IMR-90 (cell line): ENCODE data around the gene PCED1A. TPM values are rescaled to one million over a fixed set of nuclear protein-coding genes. Genes with fewer than 3 reads are reported as not detected.
A peak's percentile ranks its signal among the peaks of the same experiment; 100 is the strongest.

Source experiments
- ATAC-seq: fragments of 200-7000 bp; cut with Tn5 transposase; 2 replicates; pipeline ENCODE4 v1.9.1; 2020; ENCODE audit warnings: low read depth, mild to moderate bottlenecking, moderate library complexity
- BruUV-seq: library from RNA; stranded (reverse); fragments of 400-500 nt; replicated peaks from 2 replicates; lab custom pipeline; 2021; lab: Mats Ljungman, UMichigan
- CTCF ChIA-PET: fragments of 300-600 bp; formaldehyde crosslinking; extraction: SDS; loops from one replicate; lab custom pipeline; 2021; ENCODE audit warnings: antibody characterized with exemption; lab: Yijun Ruan, JAX
- POLR2A ChIA-PET: fragments of 300-600 bp; sonication (Branson Sonifier 250); formaldehyde crosslinking; loops from one replicate; lab custom pipeline; 2022; ENCODE audit warnings: antibody characterized with exemption; ENCODE audit not compliant: unreplicated experiment; lab: Charles Lee
- DNase-seq: peaks from one replicate; pipeline ENCODE4 v3.0.0; 2013
- H2AFZ ChIP-seq: replicated peaks from 2 replicates; pipeline ENCODE3; 2013; ENCODE audit warnings: low read length, mild to moderate bottlenecking; ENCODE audit not compliant: poor library complexity
- H2AK5ac ChIP-seq: 2 replicates; pipeline ENCODE4 v1.6.1; 2013; ENCODE audit warnings: low read depth, low read length, inconsistent platforms
- H2AK9ac ChIP-seq: replicated peaks from 2 replicates; pipeline ENCODE3; 2013; ENCODE audit warnings: mild to moderate bottlenecking, low read depth, low read length, moderate library complexity; ENCODE audit not compliant: poor library complexity
- H2BK120ac ChIP-seq: 2 replicates; pipeline ENCODE4 v1.6.1; 2013; ENCODE audit warnings: low read depth, low read length, inconsistent platforms
- H2BK15ac ChIP-seq: 3 replicates; pipeline ENCODE4 v1.6.1; 2013; ENCODE audit warnings: low read depth, low read length, inconsistent platforms
- H2BK20ac ChIP-seq: 2 replicates; pipeline ENCODE4 v1.6.1; 2013; ENCODE audit warnings: low read depth, mild to moderate bottlenecking, inconsistent platforms, low read length, moderate library complexity
- H2BK5ac ChIP-seq: 2 replicates; pipeline ENCODE4 v1.6.1; 2013; ENCODE audit warnings: mild to moderate bottlenecking, low read depth, low read length, inconsistent platforms; ENCODE audit not compliant: poor library complexity, severe bottlenecking
- H3K14ac ChIP-seq: replicated peaks from 2 replicates; pipeline ENCODE4 v1.6.1; 2013; ENCODE audit warnings: low read depth, low read length, inconsistent platforms
- H3K18ac ChIP-seq: 2 replicates; pipeline ENCODE4 v1.6.1; 2013; ENCODE audit warnings: low read depth, low read length, control low read depth
- H3K23ac ChIP-seq: 2 replicates; pipeline ENCODE4 v1.6.1; 2013; ENCODE audit warnings: low read depth, low read length, inconsistent platforms
- H3K27ac ChIP-seq: 2 replicates; pipeline ENCODE4 v1.5.1; 2013; ENCODE audit warnings: mild to moderate bottlenecking, control low read depth, low read length; ENCODE audit not compliant: insufficient read depth
- H3K27me3 ChIP-seq: 2 replicates; pipeline ENCODE4 v1.6.1; 2013; ENCODE audit warnings: low read length; ENCODE audit not compliant: control insufficient read depth, insufficient read depth
- H3K36me3 ChIP-seq: 2 replicates; pipeline ENCODE4 v1.6.1; 2013; ENCODE audit warnings: low read length, mixed read lengths; ENCODE audit not compliant: control insufficient read depth, insufficient read depth
- H3K4ac ChIP-seq: 2 replicates; pipeline ENCODE4 v1.6.1; 2013; ENCODE audit warnings: low read depth, low read length, inconsistent platforms
- H3K4me1 ChIP-seq: 2 replicates; pipeline ENCODE4 v1.6.1; 2013; ENCODE audit warnings: low read length, mixed read lengths; ENCODE audit not compliant: control insufficient read depth, insufficient read depth
- H3K4me2 ChIP-seq: 2 replicates; pipeline ENCODE4 v1.6.1; 2013; ENCODE audit warnings: low read depth, mild to moderate bottlenecking, control low read depth, low read length, moderate library complexity
- H3K4me3 ChIP-seq: 2 replicates; pipeline ENCODE4 v1.5.1; 2013; ENCODE audit warnings: low read depth, mild to moderate bottlenecking, control low read depth, low read length, moderate library complexity; ENCODE audit not compliant: insufficient read depth
- H3K56ac ChIP-seq: 2 replicates; pipeline ENCODE4 v1.6.1; 2013; ENCODE audit warnings: low read length, inconsistent platforms; ENCODE audit not compliant: insufficient read depth; ENCODE audit errors: extremely low read depth
- H3K79me1 ChIP-seq, 2 experiments: 2 replicates each; pipeline ENCODE4 v1.6.1; 2013; ENCODE audit warnings: low read length in 2 of 2, inconsistent platforms in 1 of 2, low read depth in 1 of 2
- H3K9ac ChIP-seq: 2 replicates; pipeline ENCODE4 v1.6.1; 2013; ENCODE audit warnings: low read depth, low read length, control low read depth
- H3K9me1 ChIP-seq: 2 replicates; pipeline ENCODE4 v1.6.1; 2013; ENCODE audit warnings: low read length, inconsistent platforms; ENCODE audit not compliant: insufficient read depth
- H3K9me3 ChIP-seq: 2 replicates; pipeline ENCODE4 v1.6.1; 2013; ENCODE audit warnings: low read length; ENCODE audit not compliant: control insufficient read depth, insufficient read depth
- H4K20me1 ChIP-seq: 2 replicates; pipeline ENCODE4 v1.6.1; 2013; ENCODE audit warnings: low read length, inconsistent platforms; ENCODE audit not compliant: insufficient read depth
- H4K5ac ChIP-seq: 2 replicates; pipeline ENCODE4 v1.6.1; 2013; ENCODE audit warnings: mild to moderate bottlenecking, low read depth, low read length, control low read depth
- H4K8ac ChIP-seq, 2 experiments: 2 replicates each; pipeline ENCODE4 v1.6.1; 2013; ENCODE audit warnings: low read depth in 2 of 2, low read length in 2 of 2, control low read depth in 1 of 2, inconsistent platforms in 1 of 2
- H4K91ac ChIP-seq: 2 replicates; pipeline ENCODE4 v1.6.1; 2013; ENCODE audit warnings: low read depth, low read length, inconsistent platforms; ENCODE audit not compliant: insufficient read depth
- ELK1 ChIP-seq: fragments of 150-350 bp; IDR thresholded peaks from 2 replicates; pipeline ENCODE4 v1.6.1; 2016; ENCODE audit warnings: low read depth, mild to moderate bottlenecking, low read length, moderate library complexity, borderline replicate concordance
- MAFK ChIP-seq: IDR thresholded peaks from 2 replicates; pipeline ENCODE4 v1.6.1; 2012; ENCODE audit warnings: low read depth, low read length, improper control_type of control experiment
- RAD21 ChIP-seq: IDR thresholded peaks from 2 replicates; pipeline ENCODE4 v1.6.1; 2012; ENCODE audit warnings: low read length, improper control_type of control experiment
- RCOR1 ChIP-seq: IDR thresholded peaks from 2 replicates; pipeline ENCODE4 v1.6.1; 2012; ENCODE audit warnings: mild to moderate bottlenecking, low read length, improper control_type of control experiment; ENCODE audit not compliant: insufficient replicate concordance
- RFX5 ChIP-seq: IDR thresholded peaks from 2 replicates; pipeline ENCODE4 v1.8.0; 2012; ENCODE audit warnings: low read depth, mild to moderate bottlenecking, low read length, moderate library complexity
- USF2 ChIP-seq: fragments of 150-350 bp; IDR thresholded peaks from 2 replicates; pipeline ENCODE4 v1.6.1; 2017; ENCODE audit warnings: mild to moderate bottlenecking, antibody characterized with exemption, low read length, low read depth
- WGBS, 2 experiments: methylation state at CpG; one replicate each; pipeline versions ENCODE4 v1.1.5 to v1.1.7; 2013; ENCODE audit warnings: missing lambda C conversion rate in 2 of 2; ENCODE audit not compliant: insufficient read length in 1 of 2; ENCODE audit errors: extremely low coverage in 2 of 2; 5-methylcytosine and 5-hydroxymethylcytosine counted together
- dilution Hi-C: fragments of 300-500 bp; cut with HindIII; formaldehyde crosslinking; loops from one replicate; pipeline ENCODE4 v1.14.3; 2018; ENCODE audit warnings: low sequenced_read_pairs; ENCODE audit not compliant: unreplicated experiment
- in situ Hi-C: fragments of 300-500 bp; cut with MboI; formaldehyde crosslinking; loops from 3 replicates; pipeline ENCODE4 v1.14.3; 2019; ENCODE audit warnings: low sequenced_read_pairs, inconsistent platforms, mixed read lengths
- intact Hi-C: fragments of 100-400 bp; cut with micrococcal nuclease; formaldehyde crosslinking; loops from 2 replicates; pipeline ENCODE4 v1.10.0; 2022
- polyA plus RNA-seq, 3 experiments: library from polyadenylated mRNA; depleted of rRNA; stranded (reverse); fragments of >200 nt; gene quantifications; 2 replicates each; pipeline ENCODE4 v1.2.3, GENCODE V29; 2012; ENCODE audit warnings: low replicate concordance in 1 of 3
- total RNA-seq: library from RNA; depleted of rRNA; stranded (reverse); fragments of >200 nt; gene quantifications from 2 replicates; pipeline ENCODE4 v1.2.3, GENCODE V29; 2012

PCED1A gene
- total and polyA plus RNA-seq, 2 of the 4 experiments (the other 2 are of a cell fraction), result 9.7 to 33.4 TPM

- H3K56ac ChIP-seq, result no peak overlapping the region
- no peak overlapping the region for H3K23ac ChIP-seq
- intact Hi-C loops (loop anchor here (2.0 kb wide), 1 partner anchor 122 kb away; no protein-coding TSS in a partner anchor), in situ Hi-C loops (loop anchor here (10.0 kb wide), 1 partner anchor 116 kb away; no protein-coding TSS in a partner anchor), dilution Hi-C loops (no loop called here)
- H3K36me3 ChIP-seq, result no peaks in the 10 kb centered on the region
- peaks cover 16% of the 10 kb centered on the region for H3K9me1 ChIP-seq
- H3K4ac ChIP-seq, result no peak overlapping the region
- no peak overlapping the region for H2AK9ac ChIP-seq
- H2BK15ac ChIP-seq, result no peak overlapping the region
- peaks cover 18 to 79% of the 10 kb centered on the region in 2 experiments for H3K79me1 ChIP-seq
- no peak overlapping the region for H3K27ac ChIP-seq
- H2BK20ac ChIP-seq, result no peak overlapping the region
- no peak overlapping the region for H3K18ac ChIP-seq
- H3K4me3 ChIP-seq, result no peak overlapping the region
- H4K91ac ChIP-seq, result no peak overlapping the region
- H3K4me2 ChIP-seq, result no peak overlapping the region
- H2BK120ac ChIP-seq, result no peak overlapping the region
- H3K4me1 ChIP-seq, result peaks cover 7% of the 10 kb centered on the region; the same call in 1 of the 2 replicates
- no peak overlapping the region for H2AFZ ChIP-seq
- WGBS, 2 experiments, result no CpG with 5 or more reads among the region's 1 CpG
- TF ChIP-seq RAD21 (no peak), RFX5 (no peak), MAFK (peak; percentile 19; the same call in 1 of the 2 replicates), ELK1 (no peak), USF2 (no peak), RCOR1 (no peak)
- no peak overlapping the region for H4K5ac ChIP-seq
- no peak overlapping the region for H4K8ac ChIP-seq
- no peak overlapping the region for H3K9ac ChIP-seq
- H4K20me1 ChIP-seq, result peaks cover 41% of the 10 kb centered on the region
- POLR2A ChIA-PET, result interaction anchor here (0.5 kb wide), 1 partner anchor 158 kb away, joined by 3 read pairs; no protein-coding TSS in a partner anchor
- H3K9me3 ChIP-seq, result no peaks in the 10 kb centered on the region
- no peak overlapping the region for H3K14ac ChIP-seq
- ATAC-seq, result no peak
- no peak for DNase-seq
- no TSS peak for BruUV-seq
- CTCF ChIA-PET, result interaction anchor here (0.6 kb wide), 1 partner anchor 274 kb away, joined by 3 read pairs; no protein-coding TSS in a partner anchor
- no peak overlapping the region for H2BK5ac ChIP-seq
- H3K27me3 ChIP-seq, result no peaks in the 10 kb centered on the region
- H2AK5ac ChIP-seq, result no peak overlapping the region
Observed at GRCh38 chr20:2878515-2878914, 38.1 kb upstream of the PCED1A start.
